Measurements from ENCODE around the gene OLFML2A. TPM values are rescaled to one million over a fixed set of nuclear protein-coding genes. Genes with fewer than 3 reads are reported as not detected.

Gene OLFML2A
- polyA plus RNA-seq, 1 donor from 2014 or later, result 0.15 TPM

GRCh38 chr9:124818431-124819281 is 41.7 kb downstream of the OLFML2A start:
- H3K9me2 ChIP-seq (ENCODE audit: insufficient read depth, low read length), result no peaks in the 10 kb centered on the region
- H2AFZ ChIP-seq (ENCODE audit: low read depth, low read length), result no peak overlapping the region
- no peaks in the 10 kb centered on the region for H4K20me1 ChIP-seq (ENCODE audit: insufficient read depth)
- no peaks in the 10 kb centered on the region for H3K9me3 ChIP-seq (ENCODE audit: low read length)
- H3K79me2 ChIP-seq (replicated peaks; ENCODE audit: insufficient read depth, low read length), result no peaks in the 10 kb centered on the region
- H3K27ac ChIP-seq (ENCODE audit: low read length), result no peak overlapping the region
- TF ChIP-seq SMC3 (conservative IDR thresholded peaks at IDR 0.05; ENCODE audit: poor library complexity) (no peak), TAF1 (IDR thresholded peaks at IDR 0.05; ENCODE audit: low read depth) (no peak), EP300 (conservative IDR thresholded peaks at IDR 0.05; ENCODE audit: poor library complexity, severe bottlenecking) (no peak), MXI1 (conservative IDR thresholded peaks at IDR 0.05; ENCODE audit: poor library complexity, severe bottlenecking) (no peak), CTCF (IDR thresholded peaks at IDR 0.05; ENCODE audit: poor library complexity, severe bottlenecking) (no peak), REST (IDR thresholded peaks at IDR 0.05; ENCODE audit: borderline replicate concordance) (no peak), POLR2AphosphoS5 (IDR thresholded peaks at IDR 0.05) (no peak), EZH2 (IDR thresholded peaks at IDR 0.05; ENCODE audit: borderline replicate concordance, insufficient read depth, low read length, poor library complexity, severe bottlenecking) (no peak), RAD21 (conservative IDR thresholded peaks at IDR 0.05) (no peak)
- H3K27me3 ChIP-seq (ENCODE audit: insufficient read depth, low read depth, low read length), result no peaks in the 10 kb centered on the region
- no peak overlapping the region for H3K4me2 ChIP-seq (ENCODE audit: low read length)
- no peaks in the 10 kb centered on the region for H3K36me3 ChIP-seq (ENCODE audit: insufficient read depth, low read length)
- H3K4me3 ChIP-seq (ENCODE audit: low read length), result no peak overlapping the region
- no peak overlapping the region for H3K9ac ChIP-seq (ENCODE audit: low read length)
- no peaks in the 10 kb centered on the region for H3F3A ChIP-seq (ENCODE audit: insufficient read depth, low read length, poor library complexity, severe bottlenecking)

GRCh38 chr9:124820698-124821623 is 44.0 kb downstream of the OLFML2A start:
- H3K4me2 ChIP-seq (ENCODE audit: low read length), result no peak overlapping the region
- no peaks in the 10 kb centered on the region for H3K9me3 ChIP-seq (ENCODE audit: low read length)
- H3K4me3 ChIP-seq (ENCODE audit: low read length), result no peak overlapping the region
- no peaks in the 10 kb centered on the region for H4K20me1 ChIP-seq (ENCODE audit: insufficient read depth)
- no peak overlapping the region for H2AFZ ChIP-seq (ENCODE audit: low read depth, low read length)
- no peak overlapping the region for H3K9ac ChIP-seq (ENCODE audit: low read length)
- H3F3A ChIP-seq (ENCODE audit: insufficient read depth, low read length, poor library complexity, severe bottlenecking), result no peaks in the 10 kb centered on the region
- no peak overlapping the region for H3K27ac ChIP-seq (ENCODE audit: low read length)
- H3K79me2 ChIP-seq (replicated peaks; ENCODE audit: insufficient read depth, low read length), result no peaks in the 10 kb centered on the region
- no peaks in the 10 kb centered on the region for H3K27me3 ChIP-seq (ENCODE audit: insufficient read depth, low read depth, low read length)
- H3K36me3 ChIP-seq (ENCODE audit: insufficient read depth, low read length), result no peaks in the 10 kb centered on the region
- no peaks in the 10 kb centered on the region for H3K9me2 ChIP-seq (ENCODE audit: insufficient read depth, low read length)
- TF ChIP-seq SMC3 (conservative IDR thresholded peaks at IDR 0.05; ENCODE audit: poor library complexity) (no peak), REST (IDR thresholded peaks at IDR 0.05; ENCODE audit: borderline replicate concordance) (no peak), CTCF (IDR thresholded peaks at IDR 0.05; ENCODE audit: poor library complexity, severe bottlenecking) (no peak), TAF1 (IDR thresholded peaks at IDR 0.05; ENCODE audit: low read depth) (no peak), EP300 (conservative IDR thresholded peaks at IDR 0.05; ENCODE audit: poor library complexity, severe bottlenecking) (no peak), EZH2 (IDR thresholded peaks at IDR 0.05; ENCODE audit: borderline replicate concordance, insufficient read depth, low read length, poor library complexity, severe bottlenecking) (no peak), RAD21 (conservative IDR thresholded peaks at IDR 0.05) (no peak)

Data from neural cell (in vitro differentiated cells).